ENCODE measurements around the gene LTB4R2.

Gene LTB4R2

GRCh38 chr14:24321212-24321975 is 11.5 kb downstream of the LTB4R2 start:
- no peak for DNase-seq

- no peak for DNase-seq
These were observed 12.7 kb downstream of the LTB4R2 start for GRCh38 chr14:24322672-24323071.

GRCh38 chr14:24323341-24323740 is 13.4 kb downstream of the LTB4R2 start:
- no peak for DNase-seq

- no peak for DNase-seq
These were observed 14.1 kb downstream of the LTB4R2 start for GRCh38 chr14:24324024-24324423.

- no peak for DNase-seq
These were observed 15.1 kb downstream of the LTB4R2 start for GRCh38 chr14:24325041-24325530.

- no peak for DNase-seq
These were observed 16.0 kb downstream of the LTB4R2 start for GRCh38 chr14:24325963-24326362.

- no peak for DNase-seq
These were observed 17.4 kb downstream of the LTB4R2 start for GRCh38 chr14:24327303-24327702.

GRCh38 chr14:24327914-24328313 is 18.0 kb downstream of the LTB4R2 start:
- DNase-seq: peak; percentile 39

GRCh38 chr14:24329073-24329663 is 19.2 kb downstream of the LTB4R2 start:
- no peak for DNase-seq

- DNase-seq: peak; percentile 83
These were observed 19.8 kb downstream of the LTB4R2 start for GRCh38 chr14:24329736-24330135.

- DNase-seq: no peak
These were observed 21.2 kb downstream of the LTB4R2 start for GRCh38 chr14:24330973-24331674.

- DNase-seq: no peak
These were observed 21.9 kb downstream of the LTB4R2 start for GRCh38 chr14:24331731-24332267.

GRCh38 chr14:24332268-24332993 is 22.5 kb downstream of the LTB4R2 start:
- DNase-seq: peak; percentile 89

GRCh38 chr14:24334431-24335291 is 24.7 kb downstream of the LTB4R2 start, which contains the start of gene ADCY4:
Gene ADCY4, minus strand, starts transcription at chr14:24335071. Its CDS starts 419 bp downstream, at chr14:24334652.
- no peak for DNase-seq

- DNase-seq: no peak
These were observed 25.7 kb downstream of the LTB4R2 start for GRCh38 chr14:24335461-24336171.

GRCh38 chr14:24337144-24337823 is 27.3 kb downstream of the LTB4R2 start:
- no peak for DNase-seq

- no peak for DNase-seq
These were observed 27.9 kb downstream of the LTB4R2 start for GRCh38 chr14:24337824-24338175.

GRCh38 chr14:24338843-24339242 is 28.9 kb downstream of the LTB4R2 start:
- no peak for DNase-seq

- DNase-seq: peak; percentile 62
These were observed 29.6 kb downstream of the LTB4R2 start, which contains the start of gene RIPK3 for GRCh38 chr14:24339284-24340151. Gene RIPK3, minus strand, starts transcription at chr14:24339991. Its CDS starts 165 bp downstream, at chr14:24339826.

Measured in CD4-positive, alpha-beta T cell treated with Interferon gamma for 1 hour (primary cell).